ENCODE results near the gene GET4.

- TF ChIP-seq CTCF (IDR thresholded peaks at IDR 0.05) (no peak), POLR2A (IDR thresholded peaks at IDR 0.05) (no peak)
Measured at GRCh38 chr7:917255-918117, 41.1 kb downstream of the GET4 start.
